ES-I3 (cell line): ENCODE results near the gene TUBB.

Source experiments
- H3K36me3 ChIP-seq: 2 replicates; pipeline ENCODE4 v1.6.1; 2013; ENCODE audit warnings: mild to moderate bottlenecking, low read length, control low read depth, moderate library complexity; ENCODE audit not compliant: insufficient read depth
- H3K4me1 ChIP-seq: 2 replicates; pipeline ENCODE4 v1.6.1; 2013; ENCODE audit warnings: mild to moderate bottlenecking, control low read depth, low read length; ENCODE audit not compliant: insufficient read depth
- H3K9ac ChIP-seq: 2 replicates; pipeline ENCODE4 v1.6.1; 2013; ENCODE audit warnings: low read depth, mild to moderate bottlenecking, low read length, moderate library complexity
- H3K9me3 ChIP-seq: 2 replicates; pipeline ENCODE4 v1.6.1; 2013; ENCODE audit warnings: mild to moderate bottlenecking, low read length, moderate library complexity; ENCODE audit not compliant: control insufficient read depth, insufficient read depth

The TUBB gene

DNA sequence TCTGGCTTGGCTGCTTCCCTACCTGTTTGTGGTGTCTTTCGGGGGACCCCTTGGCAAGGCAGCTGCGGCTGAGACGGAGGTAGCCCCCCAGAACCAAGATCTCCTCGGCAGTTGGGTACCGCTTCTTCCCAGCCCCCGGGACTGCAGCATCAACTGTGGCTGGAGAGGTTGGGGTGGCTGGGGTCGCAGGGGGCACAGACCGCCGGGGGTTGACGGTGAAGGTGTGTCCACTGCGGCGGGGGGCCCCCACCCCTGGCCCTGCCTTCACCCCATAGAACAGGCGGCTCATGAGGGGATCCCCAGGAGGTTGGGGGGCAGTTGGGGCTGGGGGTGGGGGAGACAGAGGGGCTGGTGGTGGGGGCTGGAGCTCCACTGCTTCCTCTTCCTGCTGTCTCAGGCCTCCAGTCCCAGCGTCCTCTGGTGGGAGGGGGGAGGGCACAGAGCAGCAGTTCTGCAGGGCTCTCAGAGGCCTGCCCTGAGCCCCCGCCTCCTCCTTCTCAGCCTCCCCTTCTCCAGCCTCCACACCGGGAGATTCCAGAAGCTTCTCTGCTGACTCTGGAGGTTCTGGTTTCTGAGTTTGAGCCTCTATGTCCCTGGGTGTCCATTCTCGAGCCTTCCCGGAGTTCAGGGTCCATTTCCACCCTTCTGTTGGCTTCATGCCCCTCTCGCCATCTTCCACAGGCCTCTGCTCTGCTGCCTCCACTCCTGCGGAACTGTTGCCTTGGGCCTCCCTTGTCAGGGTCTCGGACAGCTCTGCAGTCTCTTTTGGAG is 35.6 kb upstream of the TUBB start:
- Histone ChIP-seq H3K9me3 (no peaks in the 10 kb centered on the region), H3K36me3 (no peaks in the 10 kb centered on the region), H3K9ac (peak overlapping the region; percentile 87), H3K4me1 (peaks cover 22% of the 10 kb centered on the region)

DNA sequence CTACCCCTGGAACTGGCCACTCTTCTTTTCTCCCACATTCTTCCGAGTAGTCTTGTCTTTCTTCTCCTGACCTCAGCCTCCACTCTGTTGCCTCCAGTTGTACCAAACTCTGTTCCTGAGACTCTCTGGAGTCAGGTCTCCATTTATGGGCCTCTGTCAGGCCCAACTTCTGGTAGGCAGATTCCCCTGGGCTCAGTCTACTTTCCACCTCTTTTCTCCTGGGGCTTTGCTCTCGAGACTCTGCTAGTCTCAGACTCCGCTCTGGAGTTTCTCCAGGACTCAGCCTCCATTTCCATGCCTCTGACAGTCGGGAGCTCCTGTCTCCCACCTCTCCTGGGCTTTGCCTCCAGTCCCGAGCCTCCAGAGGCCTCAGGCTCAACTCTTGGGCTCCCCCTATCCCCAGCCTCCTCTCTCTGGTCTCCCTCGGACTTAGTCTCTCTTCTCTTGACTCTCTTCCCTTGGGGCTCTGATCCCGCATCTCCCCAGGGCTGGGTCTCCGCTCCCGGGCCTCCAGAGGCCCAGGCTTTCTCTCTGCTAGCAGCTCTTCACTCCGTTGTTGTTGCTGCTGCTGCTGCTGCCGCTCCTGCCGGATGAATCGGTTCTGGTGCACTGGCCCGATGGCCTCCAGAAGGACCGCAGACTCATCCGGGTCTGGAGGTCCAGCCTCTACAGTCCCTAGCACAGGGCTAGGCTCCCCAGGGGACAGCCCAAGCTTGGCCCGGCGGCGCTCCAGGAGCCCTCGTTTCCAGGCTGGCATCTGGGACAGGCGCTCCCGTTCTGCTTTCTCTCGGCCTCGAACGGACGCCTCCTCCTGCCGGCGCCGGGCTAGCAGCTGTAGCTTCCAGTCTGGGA is 34.8 kb upstream of the TUBB start:
- no peaks in the 10 kb centered on the region for H3K9me3 ChIP-seq
- peaks cover 14% of the 10 kb centered on the region for H3K4me1 ChIP-seq
- H3K9ac ChIP-seq: peak overlapping the region; percentile 87
- no peaks in the 10 kb centered on the region for H3K36me3 ChIP-seq

DNA sequence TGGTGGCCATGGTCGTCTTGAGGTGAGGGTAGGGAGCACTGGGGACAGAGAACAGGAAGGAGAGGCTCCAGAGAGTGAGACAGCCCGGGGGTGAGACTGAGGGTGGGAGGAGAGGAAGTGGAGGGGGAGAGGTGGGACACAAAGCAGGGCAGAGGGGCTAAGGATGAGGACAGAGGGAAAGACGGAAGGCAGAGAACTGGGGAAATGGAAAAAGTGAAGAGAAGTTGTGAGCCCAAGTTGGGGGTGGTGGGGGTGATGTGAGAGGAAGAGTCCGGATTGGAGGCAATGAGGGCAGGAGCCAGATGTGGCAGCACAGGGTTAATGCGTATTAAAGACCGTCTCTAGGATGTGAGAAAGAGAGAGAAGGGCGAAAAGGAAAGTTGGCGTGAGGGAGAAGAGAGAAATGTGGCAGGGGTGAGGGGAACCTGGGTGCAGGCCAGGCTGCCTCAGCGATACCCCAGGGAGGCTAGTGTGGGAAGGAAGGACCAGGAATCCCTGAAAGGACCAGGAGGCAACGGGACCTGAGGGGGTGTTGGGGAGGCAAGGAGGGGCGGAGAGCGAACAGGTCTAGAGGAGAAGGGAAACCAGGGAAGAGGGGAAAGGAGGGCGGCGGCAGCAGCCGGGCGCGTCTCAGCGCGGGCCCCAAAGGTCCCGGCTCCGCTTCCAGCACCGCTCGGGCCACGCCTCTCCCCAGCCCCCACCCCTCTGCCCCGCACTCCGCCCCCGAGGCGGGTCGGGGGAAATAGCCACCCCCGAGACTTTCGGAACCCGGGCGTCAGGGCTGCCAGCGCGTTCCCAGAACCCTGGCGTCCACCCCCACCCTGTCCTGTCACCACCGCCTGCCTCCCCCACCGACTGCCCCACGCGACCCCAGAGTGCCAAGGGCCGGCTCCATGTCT is 33.9 kb upstream of the TUBB start, which contains the start of gene PPP1R18:
Gene PPP1R18, minus strand, starts transcription at position 637 of the 899 bp plus-strand sequence. Its CDS starts 627 bp downstream, at position 10.
- peaks cover 15% of the 10 kb centered on the region for H3K4me1 ChIP-seq
- H3K9ac ChIP-seq: peak within 1 kb of the TSS; percentile 87
- no peaks in the 10 kb centered on the region for H3K9me3 ChIP-seq
- no peaks in the 10 kb centered on the region for H3K36me3 ChIP-seq

DNA sequence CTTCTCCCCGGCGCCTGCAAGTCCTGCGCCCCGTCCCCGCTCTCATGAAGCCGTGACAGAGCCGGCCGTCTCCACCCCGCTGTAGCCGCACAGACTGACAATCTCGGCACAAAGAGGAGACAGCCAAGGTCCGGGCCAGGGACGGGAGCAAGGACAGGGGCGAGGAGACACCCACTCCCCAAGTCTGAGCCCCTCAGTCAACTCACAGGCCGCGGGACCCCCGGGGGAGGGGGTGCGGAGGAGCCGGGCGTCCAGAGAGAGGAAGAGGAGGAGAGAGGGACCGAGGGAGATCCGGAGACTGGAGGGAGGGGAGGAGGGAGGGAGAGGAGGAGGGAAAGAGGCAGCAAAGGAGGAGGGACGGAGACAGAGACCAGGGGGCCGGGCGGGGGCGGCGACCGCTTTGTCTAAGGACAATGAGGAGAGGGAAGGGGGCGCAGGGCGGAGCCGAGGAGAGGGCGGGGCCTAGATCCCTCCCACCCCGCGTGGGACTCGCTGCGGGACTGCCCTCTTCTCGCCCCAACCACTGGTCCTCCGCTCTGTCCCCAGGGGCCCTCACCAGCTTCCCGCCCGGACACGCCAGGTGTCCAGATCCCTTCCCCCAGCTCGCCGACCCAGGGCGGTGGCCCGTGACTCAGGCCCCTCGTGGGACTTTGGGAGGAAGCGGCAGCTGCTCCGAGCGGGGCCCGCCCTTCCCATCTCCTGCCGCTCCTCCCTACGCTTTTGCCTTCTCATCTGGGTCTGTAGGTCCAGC is 33.1 kb upstream of the TUBB start:
- peaks cover 16% of the 10 kb centered on the region for H3K4me1 ChIP-seq
- H3K9me3 ChIP-seq: no peaks in the 10 kb centered on the region
- no peaks in the 10 kb centered on the region for H3K36me3 ChIP-seq

DNA sequence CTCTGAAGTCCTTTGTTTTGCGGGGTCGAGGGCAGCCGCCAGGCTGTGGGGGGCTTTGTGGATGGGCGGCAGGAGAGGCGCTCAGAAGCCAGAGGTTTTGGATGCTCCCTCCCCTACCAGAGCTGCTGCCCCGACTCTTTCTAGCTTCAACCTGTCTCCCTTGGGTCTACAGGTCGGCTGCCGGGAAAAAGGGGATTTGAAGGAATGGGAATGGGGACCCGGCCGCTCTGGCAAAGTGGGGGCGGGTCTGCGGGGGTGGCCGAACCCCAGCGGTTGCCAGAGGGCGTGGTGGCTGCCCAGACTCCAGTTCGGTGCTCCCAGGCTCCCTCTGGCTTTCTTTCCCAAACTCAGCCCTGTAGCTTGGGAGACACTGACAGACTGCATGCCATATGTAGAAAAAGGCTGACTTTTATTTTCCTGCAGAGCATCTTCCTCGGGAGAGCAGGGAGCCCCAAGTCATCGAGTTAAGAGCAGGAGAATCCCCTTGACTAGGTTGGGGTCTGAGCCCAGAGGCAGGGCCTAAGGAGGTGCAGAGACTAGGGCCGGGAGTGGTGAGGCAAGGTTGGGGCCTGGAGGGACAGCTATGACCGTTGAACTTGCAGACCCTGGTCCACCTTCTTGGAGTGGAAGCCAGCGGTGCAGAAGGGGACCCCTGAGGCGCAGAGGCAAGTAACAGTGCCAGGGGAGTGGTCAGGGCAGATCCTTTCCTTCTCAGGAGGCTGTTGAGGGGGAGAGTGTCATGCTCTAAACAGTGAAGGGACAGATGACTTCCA is 32.3 kb upstream of the TUBB start:
- H3K9me3 ChIP-seq: no peaks in the 10 kb centered on the region
- H3K4me1 ChIP-seq: peaks cover 16% of the 10 kb centered on the region
- H3K9ac ChIP-seq: peak overlapping the region; percentile 87
- no peaks in the 10 kb centered on the region for H3K36me3 ChIP-seq

More for the DNA sequence above, 33.1 kb upstream of the TUBB start:
- H3K9ac ChIP-seq: peak overlapping the region; percentile 87

DNA sequence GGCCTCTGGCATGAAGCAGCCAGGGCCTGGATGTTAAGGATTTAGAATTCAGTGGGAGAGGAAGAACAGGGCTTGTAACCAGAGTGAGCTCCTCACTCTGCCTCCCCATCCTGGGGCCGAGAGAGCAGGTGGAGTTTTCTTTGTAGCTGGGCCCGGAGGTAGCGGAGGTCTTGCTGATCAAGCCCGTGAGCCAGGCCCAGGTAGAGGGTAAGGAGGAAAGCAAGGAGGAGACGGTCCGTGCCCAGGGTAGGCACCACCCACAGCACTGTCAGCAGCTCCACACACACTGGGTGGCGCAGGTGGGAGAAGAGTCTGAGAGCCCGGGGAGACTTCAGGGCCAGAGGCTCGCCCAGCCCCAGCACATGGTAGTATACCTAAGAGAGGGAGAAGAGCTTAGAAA is 31.6 kb upstream of the TUBB start:
- H3K36me3 ChIP-seq: no peaks in the 10 kb centered on the region
- peaks cover 16% of the 10 kb centered on the region for H3K4me1 ChIP-seq
- H3K9ac ChIP-seq: no peak overlapping the region
- H3K9me3 ChIP-seq: no peaks in the 10 kb centered on the region

DNA sequence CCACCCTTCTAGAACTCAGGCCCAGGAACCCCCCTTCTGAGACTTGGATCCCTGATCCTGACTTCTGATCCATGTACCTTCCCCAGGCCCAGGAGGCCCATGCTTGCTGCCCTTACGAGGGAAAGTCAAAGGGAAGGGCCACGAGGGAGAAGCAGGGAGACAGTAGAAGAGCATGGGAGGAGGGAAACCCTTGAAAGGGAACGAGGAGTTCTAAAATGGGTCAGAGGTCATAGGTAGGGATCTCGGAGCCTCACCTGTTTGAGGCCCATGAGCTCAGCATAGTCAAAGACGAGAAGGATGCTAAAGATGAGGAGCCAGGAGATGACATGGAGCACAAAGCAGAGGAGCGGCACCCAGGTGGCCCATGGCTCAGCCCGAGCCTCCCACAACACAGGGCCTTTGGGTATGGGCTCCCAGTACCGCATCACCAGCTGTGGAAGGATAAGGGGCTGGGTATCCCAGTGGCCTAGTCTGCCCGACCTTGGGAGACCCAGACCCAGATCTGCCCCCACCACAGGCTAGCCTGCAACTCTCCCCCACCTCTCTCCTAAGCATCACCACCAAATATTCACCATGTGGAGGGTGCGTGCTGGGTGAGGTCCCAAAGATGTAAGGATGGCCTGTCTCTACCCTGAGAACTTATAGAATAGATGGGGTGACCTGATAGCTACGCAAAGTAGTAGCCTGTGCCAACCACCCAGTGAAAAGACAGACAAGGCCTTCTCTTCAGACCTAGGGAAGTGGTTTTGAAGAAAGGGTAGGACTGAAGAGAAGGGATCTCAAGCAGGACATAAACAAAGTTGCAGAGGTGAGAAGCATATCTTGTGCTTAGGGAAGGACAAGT is 30.9 kb upstream of the TUBB start:
- no peaks in the 10 kb centered on the region for H3K36me3 ChIP-seq
- H3K4me1 ChIP-seq: peaks cover 14% of the 10 kb centered on the region
- H3K9me3 ChIP-seq: no peaks in the 10 kb centered on the region
- H3K9ac ChIP-seq: no peak overlapping the region

DNA sequence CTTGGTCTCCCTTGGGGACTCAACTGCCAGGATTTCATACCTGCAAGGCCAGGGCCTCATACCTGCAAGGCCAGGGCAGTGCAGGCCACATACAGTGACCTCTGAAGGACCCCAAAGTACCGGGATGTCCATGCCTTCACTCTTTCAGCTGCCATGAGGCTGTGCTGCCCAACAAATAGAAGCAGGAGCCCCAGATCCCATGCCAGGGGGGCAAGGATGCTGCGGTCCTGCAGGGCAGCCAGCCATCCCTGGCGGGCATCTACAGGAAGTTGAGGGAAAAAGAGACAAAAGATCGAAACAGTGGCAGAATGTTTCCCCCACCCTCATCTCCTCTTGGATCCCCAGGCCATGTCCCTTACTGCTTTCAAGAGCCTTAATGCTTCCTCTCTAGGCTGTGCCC is 30.2 kb upstream of the TUBB start:
- peaks cover 10% of the 10 kb centered on the region for H3K4me1 ChIP-seq
- peak overlapping the region; percentile 86; the same call in 1 of the 2 replicates for H3K9ac ChIP-seq
- no peaks in the 10 kb centered on the region for H3K9me3 ChIP-seq
- H3K36me3 ChIP-seq: no peaks in the 10 kb centered on the region

DNA sequence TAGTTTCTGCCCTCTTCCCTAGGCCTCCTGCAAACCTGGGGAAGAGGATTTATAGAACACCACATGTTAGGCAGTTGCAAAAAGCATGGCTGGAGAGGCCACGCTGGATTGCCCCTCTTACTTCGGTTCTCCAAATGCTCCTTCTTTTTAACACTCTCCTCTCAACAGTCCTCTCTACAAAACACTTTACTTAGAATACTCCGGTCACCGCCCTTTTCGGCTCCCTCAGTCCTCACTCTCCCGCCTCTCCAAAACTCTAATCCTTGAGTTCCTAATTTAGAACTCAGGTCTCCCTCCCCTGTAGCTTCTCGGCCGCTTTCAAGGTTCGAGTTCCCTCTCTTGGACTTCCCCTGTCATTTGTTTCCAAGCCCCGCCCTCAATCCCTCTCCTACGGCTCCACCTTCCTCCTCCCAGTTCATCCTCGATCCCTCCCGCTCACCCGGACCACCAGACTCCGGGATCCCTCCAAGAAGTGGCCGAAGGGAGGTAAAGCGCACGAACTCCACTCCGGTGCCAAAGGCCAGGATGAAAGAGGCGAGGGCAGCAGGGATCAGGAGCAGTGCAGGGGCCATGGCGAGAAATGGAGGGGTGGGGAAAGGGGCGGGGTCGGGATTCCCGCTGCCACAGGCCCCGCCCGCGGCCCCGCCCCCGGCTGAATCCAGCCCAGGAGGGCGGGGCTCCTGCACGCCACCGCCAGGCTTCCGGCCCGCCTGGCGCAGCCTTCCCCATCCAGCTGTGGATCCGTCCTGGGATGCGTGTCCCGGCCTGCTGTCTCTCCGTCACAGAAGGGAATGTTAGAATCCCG is 29.5 kb upstream of the TUBB start, which contains the start of gene NRM:
Gene NRM, minus strand, starts transcription at position 582 of the 805 bp plus-strand sequence. Its CDS starts 10 bp downstream, at position 572.
- H3K4me1 ChIP-seq: 0 out of 2 replicates have a peak, but pooled peaks cover 6% of the 10 kb centered on the region
- H3K36me3 ChIP-seq: no peaks in the 10 kb centered on the region
- H3K9me3 ChIP-seq: no peaks in the 10 kb centered on the region
- peak within 1 kb of the TSS; percentile 86; the same call in 1 of the 2 replicates for H3K9ac ChIP-seq

DNA sequence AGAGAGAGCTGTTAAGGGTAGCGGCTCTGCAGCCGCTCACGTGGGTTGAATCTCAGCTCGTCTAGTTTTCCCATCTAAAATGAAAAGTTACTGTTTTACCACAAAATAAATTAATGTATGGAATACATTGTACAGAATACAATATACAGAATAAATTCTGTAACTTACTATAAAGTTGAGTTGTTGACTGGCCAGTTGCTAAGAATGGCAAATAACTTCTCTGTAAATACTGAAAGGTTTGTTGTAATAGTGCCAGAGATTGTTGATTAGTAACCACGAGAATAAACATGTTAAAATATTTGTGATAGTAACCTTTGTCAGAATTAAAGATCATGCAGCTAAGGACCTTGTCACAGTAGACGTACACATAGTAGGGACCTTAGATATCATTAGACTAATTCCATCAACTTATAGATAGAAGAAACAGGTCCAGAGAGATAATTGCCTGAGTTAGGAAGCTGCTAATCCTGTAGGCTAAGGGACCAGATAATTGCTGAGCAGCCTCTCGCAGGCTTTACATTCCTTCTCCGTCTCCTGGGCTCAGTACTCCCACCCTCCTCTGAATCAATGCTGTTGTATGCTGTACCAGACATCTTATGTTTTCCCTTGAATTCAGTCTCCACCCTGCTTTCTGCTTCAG is 28.8 kb upstream of the TUBB start:
- H3K9me3 ChIP-seq: no peaks in the 10 kb centered on the region

DNA sequence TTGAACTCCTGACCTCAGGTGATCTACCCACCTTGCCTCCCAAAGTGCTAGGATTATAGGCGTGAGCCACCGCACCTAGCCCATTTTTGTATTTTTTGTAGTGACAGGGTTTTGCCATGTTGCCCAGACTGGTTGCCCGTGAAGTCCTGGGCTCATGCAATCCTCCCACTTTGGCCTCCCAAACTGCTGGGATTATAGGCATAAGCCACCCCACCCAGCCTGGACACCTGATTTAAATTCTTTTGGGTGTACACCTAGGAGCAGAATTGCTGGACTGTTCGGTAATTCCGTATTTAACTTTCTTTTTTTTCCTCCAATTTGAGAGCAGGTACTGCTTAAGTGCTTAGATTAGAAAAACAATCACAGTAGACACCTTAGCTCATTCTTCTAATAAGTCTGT is 23.7 kb upstream of the TUBB start:
- Histone ChIP-seq H3K4me1 (peaks cover 11% of the 10 kb centered on the region; the same call in 1 of the 2 replicates), H3K9me3 (no peaks in the 10 kb centered on the region), H3K9ac (no peak overlapping the region), H3K36me3 (peaks cover 3% of the 10 kb centered on the region)

More for the DNA sequence above, 28.8 kb upstream of the TUBB start:
- Histone ChIP-seq H3K4me1 (0 out of 2 replicates have a peak, but pooled peaks cover 6% of the 10 kb centered on the region), H3K36me3 (no peaks in the 10 kb centered on the region), H3K9ac (peak overlapping the region; percentile 86; the same call in 1 of the 2 replicates)
